Lower lobe of right lung (tissue), 2 donors: ENCODE data around the gene H6PD. TPM values are rescaled to one million over a fixed set of nuclear protein-coding genes. Genes with fewer than 3 reads are reported as not detected.
"Not testable (repeated sequence)": the region's sequence is repeated elsewhere in the genome, so short reads cannot be mapped to it uniquely, and the experiment has no call there.

ENCODE experiments used
- ATAC-seq, 2 donors: fragments of 200-7000 bp; cut with Tn5 transposase; one replicate each; pipeline ENCODE4 v1.9.1; 2020 to 2022; ENCODE audit warnings: mild to moderate bottlenecking in 2 of 2, moderate library complexity in 2 of 2
- DNase-seq: peaks from one replicate; pipeline ENCODE4 v3.0.0-alpha.2; 2020
- H3K27ac ChIP-seq: fragments of 200-600 bp; one replicate; pipeline ENCODE4 v1.8.0; 2022
- H3K27me3 ChIP-seq: fragments of 200-600 bp; one replicate; pipeline ENCODE4 v1.8.0; 2022; ENCODE audit warnings: low read depth
- H3K36me3 ChIP-seq: fragments of 200-600 bp; one replicate; pipeline ENCODE4 v1.8.0; 2022; ENCODE audit warnings: mild to moderate bottlenecking
- H3K4me1 ChIP-seq: fragments of 200-600 bp; one replicate; pipeline ENCODE4 v1.8.0; 2022
- H3K4me3 ChIP-seq: fragments of 200-600 bp; one replicate; pipeline ENCODE4 v1.8.0; 2022; ENCODE audit warnings: mild to moderate bottlenecking
- H3K9me3 ChIP-seq: fragments of 200-600 bp; one replicate; pipeline ENCODE4 v1.8.0; 2022
- CTCF ChIP-seq: fragments of 200-600 bp; IDR thresholded peaks from one replicate; pipeline ENCODE4 v1.8.0; 2022; ENCODE audit warnings: antibody characterized with exemption, mild to moderate bottlenecking
- intact Hi-C: fragments of 100-400 bp; cut with DNase I; formaldehyde crosslinking; loops from one replicate; pipeline ENCODE4 v1.11.0; 2022
- total RNA-seq: library from RNA; stranded (reverse); fragmentation: NEBNext Ultra II Directional; extraction: Animal tissue kit (Norgen Biotek cat#: 25700); gene quantifications from one replicate; pipeline ENCODE4 v1.2.1, GENCODE V29; 2021
- donor health status: DM: no; HTN: yes; CAD: no; lungs with severe emphysema.

H6PD gene
- total RNA-seq, 1 donor from 2014 or later: 40.7 TPM

GRCh38 chr1:9298282-9298681, 63.7 kb downstream of the H6PD start:
- Histone ChIP-seq H3K27ac (no peak overlapping the region), H3K4me1 (peaks cover 55% of the 10 kb centered on the region), H3K9me3 (no peaks in the 10 kb centered on the region), H3K27me3 (no peaks in the 10 kb centered on the region), H3K36me3 (no peaks in the 10 kb centered on the region), H3K4me3 (no peak overlapping the region)
- no peak for TF ChIP-seq CTCF
- no peak for DNase-seq
- no peak for ATAC-seq
- intact Hi-C loops: no loop called here

- H3K4me1 ChIP-seq: peaks cover 58% of the 10 kb centered on the region
- DNase-seq (peak; percentile 81), ATAC-seq (peak; percentile 72 to 76)
- H3K27me3 ChIP-seq, H3K9me3 ChIP-seq, H3K36me3 ChIP-seq, intact Hi-C loops, H3K4me3 ChIP-seq: not testable (repeated sequence)
- peak overlapping the region; percentile 70 for H3K27ac ChIP-seq
These were observed 65.3 kb downstream of the H6PD start for GRCh38 chr1:9299571-9300541.

GRCh38 chr1:9300573-9300972, 66.0 kb downstream of the H6PD start:
- no peaks in the 10 kb centered on the region for H3K36me3 ChIP-seq
- ATAC-seq (no peak), DNase-seq (no peak)
- no peak for TF ChIP-seq CTCF
- intact Hi-C loops: no loop called here
- H3K9me3 ChIP-seq: no peaks in the 10 kb centered on the region
- peak overlapping the region; percentile 70 for H3K27ac ChIP-seq
- no peaks in the 10 kb centered on the region for H3K27me3 ChIP-seq
- H3K4me3 ChIP-seq: no peak overlapping the region
- H3K4me1 ChIP-seq: peaks cover 52% of the 10 kb centered on the region

- no peaks in the 10 kb centered on the region for H3K27me3 ChIP-seq
- TF ChIP-seq CTCF: no peak
- peak overlapping the region; percentile 83 for H3K27ac ChIP-seq
- peak; percentile 88 to 92 for ATAC-seq
- DNase-seq: no peak
- no peaks in the 10 kb centered on the region for H3K9me3 ChIP-seq
- H3K4me1 ChIP-seq: peaks cover 48% of the 10 kb centered on the region
- H3K4me3 ChIP-seq: no peak overlapping the region
- intact Hi-C loops: no loop called here
- no peaks in the 10 kb centered on the region for H3K36me3 ChIP-seq
These were observed 68.4 kb downstream of the H6PD start for GRCh38 chr1:9302745-9303524.

GRCh38 chr1:9303916-9304315, 69.3 kb downstream of the H6PD start:
- no peaks in the 10 kb centered on the region for H3K36me3 ChIP-seq
- ATAC-seq: no peak
- H3K4me1 ChIP-seq: peaks cover 48% of the 10 kb centered on the region
- DNase-seq: no peak
- no peak for TF ChIP-seq CTCF
- H3K27me3 ChIP-seq: no peaks in the 10 kb centered on the region
- intact Hi-C loops: no loop called here
- H3K27ac ChIP-seq: peak overlapping the region; percentile 83
- H3K4me3 ChIP-seq: no peak overlapping the region
- H3K9me3 ChIP-seq: no peaks in the 10 kb centered on the region
